Measurements from ENCODE around the gene STARD3NL. TPM values are rescaled to one million over a fixed set of nuclear protein-coding genes. Genes with fewer than 3 reads are reported as not detected.

STARD3NL gene
- total and polyA plus RNA-seq, 8 donors, result 7.2 to 23.1 (median 10.8) TPM

DNA sequence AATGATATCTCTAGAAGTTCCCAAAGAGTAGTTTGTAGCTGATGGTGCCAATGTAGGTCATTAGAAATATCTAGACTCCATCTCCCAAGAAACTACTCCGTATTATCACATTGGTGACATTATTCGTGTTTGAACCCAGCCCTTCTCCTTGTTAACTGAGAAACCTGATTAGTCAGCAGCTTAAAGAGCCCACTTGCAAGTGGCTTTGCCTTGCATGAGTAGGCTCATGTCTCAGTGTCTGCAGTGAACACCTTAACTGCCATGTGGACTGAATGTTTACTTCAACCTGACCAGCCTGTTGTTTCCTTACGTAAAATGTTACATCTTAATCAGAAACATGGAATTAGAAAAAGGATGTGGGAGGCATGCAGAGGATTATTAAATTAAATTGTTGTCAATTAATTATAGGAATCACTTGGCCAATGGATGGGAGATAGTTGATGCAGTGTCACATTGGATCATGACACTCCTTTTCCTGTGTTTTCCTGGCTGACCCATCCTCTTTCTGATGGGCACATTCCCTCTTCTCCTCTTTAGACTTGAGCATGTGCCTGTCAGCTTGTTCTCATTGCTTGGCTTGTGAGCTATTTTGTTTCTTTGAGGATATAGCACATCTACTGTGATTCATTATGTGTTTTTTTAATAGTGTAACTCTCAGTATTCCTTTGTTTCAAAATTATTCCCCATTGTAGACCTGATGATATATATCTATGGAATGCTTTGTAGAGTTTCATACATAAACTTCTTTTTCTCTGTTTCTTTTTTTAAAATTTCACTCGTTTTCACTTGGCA is 18.0 kb downstream of the STARD3NL start:
- intact Hi-C loops (cut with DNase I), result no loop called here
- no peaks in the 10 kb centered on the region for H3K9me3 ChIP-seq
- no peak for DNase-seq
- H3K36me3 ChIP-seq, result no peaks in the 10 kb centered on the region
- H3K27ac ChIP-seq, result no peak overlapping the region
- TF ChIP-seq CTCF (IDR thresholded peaks at IDR 0.05), result no peak
- WGBS, 2 donors, result 78 to 79% methylated on average over 4 of the region's 4 CpGs
- ATAC-seq, result no peak
- H3K4me3 ChIP-seq, result no peak overlapping the region
- H3K27me3 ChIP-seq, result no peaks in the 10 kb centered on the region
- no peak for FAIRE-seq
- peaks cover 9 to 20% (median 10%) of the 10 kb centered on the region in 3 donors for H3K4me1 ChIP-seq

DNA sequence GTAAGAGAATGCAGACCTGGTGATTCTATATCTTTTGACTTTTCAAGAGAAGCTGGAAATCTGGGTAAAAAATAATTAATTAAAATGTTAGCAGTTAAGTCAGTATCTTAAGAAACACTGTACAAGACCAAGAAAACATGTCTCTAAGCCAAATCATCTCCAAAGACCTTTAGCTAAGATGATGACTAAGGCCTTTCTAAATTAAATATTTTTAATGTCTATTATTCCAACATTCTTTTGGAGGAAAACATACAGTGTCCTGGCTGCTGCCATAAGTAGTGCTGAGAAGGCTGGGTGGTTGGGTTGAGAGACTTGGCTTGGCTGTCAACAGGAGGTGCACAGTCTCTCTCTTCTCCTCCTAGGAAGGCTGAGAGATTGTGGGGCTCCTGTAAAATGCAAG is 20.3 kb downstream of the STARD3NL start:
- Histone ChIP-seq H3K36me3 (no peaks in the 10 kb centered on the region), H3K4me3 (no peak overlapping the region), H3K27ac (no peak overlapping the region), H3K4me1 (peaks cover 9 to 20% (median 10%) of the 10 kb centered on the region in 3 donors), H3K27me3 (no peaks in the 10 kb centered on the region), H3K9me3 (no peaks in the 10 kb centered on the region)
- ATAC-seq, result no peak
- no peak for DNase-seq
- intact Hi-C loops (cut with DNase I), result no loop called here
- no peak for FAIRE-seq
- TF ChIP-seq CTCF (IDR thresholded peaks at IDR 0.05), result no peak

DNA sequence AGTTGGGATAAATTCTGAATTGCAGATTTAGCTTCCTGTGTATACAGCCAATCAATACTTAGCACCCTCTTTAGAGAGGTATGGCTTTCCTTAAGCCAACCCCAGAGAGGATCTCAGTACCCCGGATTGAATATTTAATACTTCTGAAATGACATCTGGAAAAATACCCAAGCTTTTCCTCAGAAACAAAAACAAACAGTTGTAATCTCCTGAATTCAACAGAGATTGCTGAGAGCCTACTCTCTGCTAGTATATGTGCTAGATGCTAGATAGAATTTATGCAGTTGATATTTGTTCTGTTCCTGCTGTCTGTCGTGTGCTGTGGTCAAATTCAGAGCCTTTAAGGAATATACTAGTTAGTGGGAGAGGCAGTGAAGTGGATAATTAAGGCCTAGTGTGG is 21.1 kb downstream of the STARD3NL start:
- peak; percentile 26 to 72 (median 51) for ATAC-seq
- Histone ChIP-seq H3K36me3 (no peaks in the 10 kb centered on the region), H3K9me3 (no peaks in the 10 kb centered on the region), H3K27ac (no peak overlapping the region), H3K4me1 (peaks cover 9 to 20% (median 10%) of the 10 kb centered on the region in 3 donors), H3K27me3 (no peaks in the 10 kb centered on the region), H3K4me3 (no peak overlapping the region)
- no peak for DNase-seq
- intact Hi-C loops (cut with DNase I), result no loop called here
- no peak for TF ChIP-seq CTCF (IDR thresholded peaks at IDR 0.05)
- FAIRE-seq, result no peak
- 30 to 44% methylated on average over 2 of the region's 2 CpGs for WGBS, 2 donors

GRCh38 chr7:38199782-38200181 is 21.7 kb downstream of the STARD3NL start:
- 17 to 35% methylated on average over 2 of the region's 2 CpGs for WGBS, 2 donors
- DNase-seq (no peak), FAIRE-seq (no peak), ATAC-seq (peak; percentile 36 to 77 (median 48))
- H3K27me3 ChIP-seq, result no peaks in the 10 kb centered on the region
- H3K36me3 ChIP-seq, result no peaks in the 10 kb centered on the region
- no peak for TF ChIP-seq CTCF (IDR thresholded peaks at IDR 0.05)
- H3K9me3 ChIP-seq, result no peaks in the 10 kb centered on the region
- H3K27ac ChIP-seq, result no peak overlapping the region
- no peak overlapping the region for H3K4me3 ChIP-seq
- H3K4me1 ChIP-seq, result peaks cover 9 to 20% (median 10%) of the 10 kb centered on the region in 3 donors
- intact Hi-C loops (cut with DNase I), result no loop called here

DNA sequence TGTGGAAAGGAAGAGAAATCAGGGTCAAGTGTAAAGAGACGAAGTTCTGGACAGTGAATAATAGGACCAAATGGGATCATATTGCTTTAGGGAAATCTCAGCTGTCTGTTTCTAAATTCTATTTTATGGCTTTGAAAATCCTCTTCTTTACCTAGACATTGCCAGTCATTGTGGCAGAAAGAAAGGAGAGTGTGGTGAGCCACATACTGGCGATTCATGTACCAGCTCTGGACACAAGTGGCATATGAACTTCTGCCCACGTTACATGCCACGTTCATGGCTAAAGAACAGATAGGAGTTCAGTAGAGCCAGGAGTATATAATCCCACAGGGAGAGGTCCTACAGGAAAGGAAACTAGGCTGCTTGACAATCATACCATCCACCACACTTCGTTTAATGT is 28.0 kb downstream of the STARD3NL start:
- FAIRE-seq (no peak), DNase-seq (no peak), ATAC-seq (no peak)
- Histone ChIP-seq H3K27me3 (no peaks in the 10 kb centered on the region), H3K36me3 (no peaks in the 10 kb centered on the region), H3K9me3 (no peaks in the 10 kb centered on the region), H3K27ac (no peak overlapping the region), H3K4me3 (no peak overlapping the region), H3K4me1 (no peaks in the 10 kb centered on the region)
- TF ChIP-seq CTCF (IDR thresholded peaks at IDR 0.05), result no peak
- 82 to 91% methylated on average over 5 of the region's 5 CpGs for WGBS, 2 donors
- intact Hi-C loops (cut with DNase I), result no loop called here

Measured in pancreas (tissue), 10 donors.